ENCODE measurements around the gene LCN12. TPM values are rescaled to one million over a fixed set of nuclear protein-coding genes. Genes with fewer than 3 reads are reported as not detected.

The LCN12 gene
- total RNA-seq, 3 donors from 2014 or later = 1.8 to 5.6 TPM; not detected in 1

DNA sequence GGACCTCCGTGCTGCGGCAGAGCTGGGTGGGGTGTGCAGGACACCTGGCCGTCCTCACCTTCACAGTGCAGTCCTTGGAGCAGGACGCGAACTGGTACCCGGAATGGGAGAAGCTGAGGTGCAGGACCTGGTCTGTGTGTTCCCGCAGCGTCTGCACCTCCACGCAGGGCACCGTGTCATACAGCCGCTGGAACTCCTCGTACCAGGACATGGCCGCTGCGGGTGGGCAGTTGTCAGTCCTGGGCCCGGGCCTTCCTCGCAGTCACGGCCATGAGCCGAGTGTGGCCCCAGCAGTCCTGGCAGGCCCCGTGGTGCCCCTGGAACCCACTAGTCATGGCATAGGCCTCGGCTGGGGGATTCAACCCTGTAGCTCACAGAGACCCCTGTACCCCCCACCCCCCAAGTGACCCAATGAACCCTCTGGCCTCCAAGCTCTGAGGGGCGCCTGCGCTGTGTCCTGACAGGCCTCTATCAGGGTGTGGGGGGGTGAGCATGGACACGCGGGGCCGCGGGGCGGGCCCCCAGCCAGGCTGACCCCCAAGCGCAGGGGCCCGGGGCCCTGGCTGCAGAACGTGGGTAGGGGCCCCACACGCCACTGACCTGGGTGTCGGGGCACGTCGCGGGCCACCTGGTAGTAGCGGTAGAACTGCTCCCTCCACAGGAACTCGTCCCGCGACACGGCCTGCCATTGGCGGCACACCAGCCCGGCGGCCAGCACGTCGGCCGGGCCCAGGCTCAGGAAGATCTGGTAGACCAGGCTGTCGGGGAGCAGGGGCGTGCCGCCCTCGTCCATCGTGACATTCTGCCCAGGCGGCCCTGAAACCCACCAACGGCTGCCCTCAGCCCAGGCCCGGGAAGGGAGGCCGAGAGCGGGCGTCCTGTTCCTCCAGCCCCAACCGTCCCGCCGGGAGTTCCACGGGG lies 8.5 kb upstream of the LCN12 start:
- Histone ChIP-seq H3K4me3 (peak overlapping the region; percentile 62 to 91 (median 85)), H3K9me3 (no peaks in the 10 kb centered on the region), H3K27ac (peak overlapping the region; percentile 83 to 92), H3K27me3 (no peaks in the 10 kb centered on the region), H3K4me1 (peaks cover 8 to 10% of the 10 kb centered on the region in 2 donors), H3K36me3 (peaks cover 11% of the 10 kb centered on the region)
- intact Hi-C loops (cut with DNase I; ENCODE audit: low total_unique reads) = loop anchor here (2.0 kb wide), 1 partner anchor 59 kb away; no protein-coding TSS in a partner anchor
- no peak for DNase-seq (ENCODE audit: low spot score in 2 of 2)
- TF ChIP-seq POLR2A (IDR thresholded peaks at IDR 0.05) = no peak

DNA sequence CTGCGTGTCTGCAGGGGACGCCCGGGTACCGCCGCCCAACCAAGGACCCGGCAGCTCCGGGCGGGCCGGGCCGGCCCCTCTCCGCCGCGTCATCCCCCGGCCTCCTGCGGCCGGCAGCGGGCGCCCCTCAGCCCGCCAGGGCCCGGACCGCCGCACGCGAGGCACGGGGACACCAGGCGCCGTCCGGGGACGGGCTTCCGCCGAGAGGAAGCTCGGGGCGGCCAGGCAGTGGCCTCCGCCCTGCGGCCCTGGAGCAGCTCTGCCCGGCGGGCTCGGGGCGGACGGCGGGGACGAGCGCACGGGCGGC lies 7.9 kb upstream of the LCN12 start:
- no peak for TF ChIP-seq POLR2AphosphoS5 (IDR thresholded peaks at IDR 0.05)
- TF ChIP-seq POLR2A (IDR thresholded peaks at IDR 0.05) = no peak
- TF ChIP-seq, protein P1, sequence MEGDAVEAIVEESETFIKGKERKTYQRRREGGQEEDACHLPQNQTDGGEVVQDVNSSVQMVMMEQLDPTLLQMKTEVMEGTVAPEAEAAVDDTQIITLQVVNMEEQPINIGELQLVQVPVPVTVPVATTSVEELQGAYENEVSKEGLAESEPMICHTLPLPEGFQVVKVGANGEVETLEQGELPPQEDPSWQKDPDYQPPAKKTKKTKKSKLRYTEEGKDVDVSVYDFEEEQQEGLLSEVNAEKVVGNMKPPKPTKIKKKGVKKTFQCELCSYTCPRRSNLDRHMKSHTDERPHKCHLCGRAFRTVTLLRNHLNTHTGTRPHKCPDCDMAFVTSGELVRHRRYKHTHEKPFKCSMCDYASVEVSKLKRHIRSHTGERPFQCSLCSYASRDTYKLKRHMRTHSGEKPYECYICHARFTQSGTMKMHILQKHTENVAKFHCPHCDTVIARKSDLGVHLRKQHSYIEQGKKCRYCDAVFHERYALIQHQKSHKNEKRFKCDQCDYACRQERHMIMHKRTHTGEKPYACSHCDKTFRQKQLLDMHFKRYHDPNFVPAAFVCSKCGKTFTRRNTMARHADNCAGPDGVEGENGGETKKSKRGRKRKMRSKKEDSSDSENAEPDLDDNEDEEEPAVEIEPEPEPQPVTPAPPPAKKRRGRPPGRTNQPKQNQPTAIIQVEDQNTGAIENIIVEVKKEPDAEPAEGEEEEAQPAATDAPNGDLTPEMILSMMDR (IDR thresholded peaks at IDR 0.05) = no peak
- no peak for DNase-seq (ENCODE audit: low spot score in 2 of 2)
- H3K36me3 ChIP-seq = peaks cover 11% of the 10 kb centered on the region
- peak overlapping the region; percentile 62 to 91 (median 85) for H3K4me3 ChIP-seq
- H3K9me3 ChIP-seq = no peaks in the 10 kb centered on the region
- H3K27ac ChIP-seq = peak overlapping the region; percentile 83 to 92
- intact Hi-C loops (cut with DNase I; ENCODE audit: low total_unique reads) = no loop called here
- H3K4me1 ChIP-seq = peaks cover 8 to 12% of the 10 kb centered on the region in 2 donors
- no peaks in the 10 kb centered on the region for H3K27me3 ChIP-seq

DNA sequence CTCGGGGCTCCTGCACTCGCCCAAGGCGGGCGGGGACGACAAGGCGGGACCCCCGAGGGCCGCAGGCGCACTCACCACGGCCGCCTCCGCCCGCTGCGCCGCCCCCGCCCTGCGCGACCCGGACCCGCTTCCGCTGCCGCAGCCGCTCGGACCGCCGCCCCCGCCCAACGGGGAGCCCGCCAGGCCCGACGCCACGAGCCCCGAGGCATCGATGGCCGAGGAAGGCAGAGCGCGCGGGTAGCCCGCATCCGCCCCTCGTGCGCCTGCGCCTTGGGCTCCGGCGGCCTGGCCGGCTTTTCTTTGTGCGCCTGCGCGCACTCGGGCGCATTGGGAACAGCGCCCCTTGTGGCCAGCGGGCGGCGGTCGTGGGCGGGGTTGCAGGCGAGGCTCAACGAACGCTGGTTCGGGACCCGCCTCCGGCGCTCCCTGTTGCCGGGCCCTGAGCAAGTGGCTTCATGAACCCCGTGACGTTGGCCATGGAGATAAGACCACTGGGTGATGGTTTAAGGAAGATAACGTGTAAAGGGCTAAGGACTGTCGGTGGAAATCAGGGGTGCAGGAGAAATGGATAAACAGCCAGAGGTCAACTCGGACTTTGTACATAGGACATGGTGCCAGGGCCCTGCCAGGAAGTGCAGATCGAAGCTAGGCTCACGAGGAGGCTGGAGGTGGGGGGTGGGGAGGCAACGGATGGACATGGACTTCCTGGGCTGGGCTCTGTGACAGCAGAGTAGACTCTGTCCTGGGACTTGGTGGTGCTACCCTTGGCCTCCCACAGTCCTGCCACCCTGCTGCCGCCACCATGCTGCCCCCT lies 7.3 kb upstream of the LCN12 start, which contains the start of the genes C8G and FBXW5:
Gene C8G, plus strand, starts transcription at position 725 of the 814 bp plus-strand sequence. Its CDS starts 78 bp downstream, at position 803.
Gene FBXW5, minus strand, starts transcription at position 220 of the 814 bp plus-strand sequence. CDS start 655 bp downstream, outside the sequence.
- Histone ChIP-seq H3K4me3 (peak within 1 kb of the TSS; percentile 62 to 91 (median 85)), H3K27ac (peak within 1 kb of the TSS; percentile 83 to 92), H3K36me3 (peaks cover 11% of the 10 kb centered on the region), H3K9me3 (no peaks in the 10 kb centered on the region), H3K4me1 (peaks cover 8 to 17% of the 10 kb centered on the region in 2 donors), H3K27me3 (no peaks in the 10 kb centered on the region)
- peak; percentile 84 to 93 for DNase-seq (ENCODE audit: low spot score in 2 of 2)
- intact Hi-C loops (cut with DNase I; ENCODE audit: low total_unique reads) = no loop called here
- TF ChIP-seq, protein P1 (IDR thresholded peaks at IDR 0.05) = peak; percentile 97 to 99 (median 98)
- no peak for TF ChIP-seq POLR2A (IDR thresholded peaks at IDR 0.05)
- peak in 2 of 3 donors; percentile 54 to 60 for TF ChIP-seq POLR2AphosphoS5 (IDR thresholded peaks at IDR 0.05)

DNA sequence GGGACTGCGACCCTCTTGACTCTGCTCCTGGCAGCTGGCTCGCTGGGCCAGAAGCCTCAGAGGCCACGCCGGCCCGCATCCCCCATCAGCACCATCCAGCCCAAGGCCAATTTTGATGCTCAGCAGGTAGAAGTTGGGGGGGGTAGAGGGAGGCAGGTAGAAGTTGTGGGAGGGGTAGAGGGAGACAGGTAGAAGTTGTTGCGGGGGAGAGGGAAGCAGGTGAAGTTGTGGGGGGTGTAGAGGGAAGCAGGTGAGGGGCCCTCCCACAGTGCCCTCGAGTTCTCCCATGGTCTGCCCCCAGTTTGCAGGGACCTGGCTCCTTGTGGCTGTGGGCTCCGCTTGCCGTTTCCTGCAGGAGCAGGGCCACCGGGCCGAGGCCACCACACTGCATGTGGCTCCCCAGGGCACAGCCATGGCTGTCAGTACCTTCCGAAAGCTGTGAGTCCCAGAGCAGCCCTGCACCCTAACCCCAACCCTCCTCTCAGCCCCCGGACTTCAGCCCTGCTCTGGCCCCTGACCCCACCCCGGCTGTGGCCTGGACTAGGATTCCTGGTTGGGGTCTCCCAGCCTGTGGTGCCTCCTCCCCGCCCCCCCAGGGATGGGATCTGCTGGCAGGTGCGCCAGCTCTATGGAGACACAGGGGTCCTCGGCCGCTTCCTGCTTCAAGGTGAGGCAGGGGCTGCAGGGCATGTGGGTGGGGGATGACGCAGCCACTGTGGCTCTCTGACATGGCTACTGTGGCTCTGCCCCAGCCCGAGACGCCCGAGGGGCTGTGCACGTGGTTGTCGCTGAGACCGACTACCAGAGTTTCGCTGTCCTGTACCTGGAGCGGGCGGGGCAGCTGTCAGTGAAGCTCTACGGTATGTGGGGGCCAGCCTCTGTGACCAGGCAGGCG lies 6.5 kb upstream of the LCN12 start:
- Histone ChIP-seq H3K27ac (no peak overlapping the region), H3K36me3 (peaks cover 11% of the 10 kb centered on the region), H3K4me1 (peaks cover 8 to 17% of the 10 kb centered on the region in 2 donors), H3K9me3 (no peaks in the 10 kb centered on the region), H3K4me3 (no peak overlapping the region), H3K27me3 (no peaks in the 10 kb centered on the region)
- DNase-seq (ENCODE audit: low spot score in 2 of 2) = no peak
- intact Hi-C loops (cut with DNase I; ENCODE audit: low total_unique reads) = no loop called here
- TF ChIP-seq, protein P1 (IDR thresholded peaks at IDR 0.05) = no peak
- TF ChIP-seq POLR2A (IDR thresholded peaks at IDR 0.05) (no peak), POLR2AphosphoS5 (IDR thresholded peaks at IDR 0.05) (no peak)
